GM21367 (cell line): ENCODE results near the gene ZNF485.
"Not testable (repeated sequence)": the region's sequence is repeated elsewhere in the genome, so short reads cannot be mapped to it uniquely, and the experiment has no call there.

Experiments
- ATAC-seq: cut with Tn5 transposase; IDR thresholded peaks from one replicate; pipeline ENCODE4 v1.9.1; 2021; ENCODE audit not compliant: unreplicated experiment

The ZNF485 gene

GRCh38 chr10:43601576-43601975 is 4.7 kb upstream of the ZNF485 start:
- not testable (repeated sequence) for ATAC-seq

- peak; percentile 11 for ATAC-seq
Measured at GRCh38 chr10:43605850-43606322, 352 bp upstream of the ZNF485 start.

- ATAC-seq, result no peak
Measured at GRCh38 chr10:43607199-43607573, 948 bp downstream of the ZNF485 start.

- no peak for ATAC-seq
Measured at GRCh38 chr10:43610636-43611035, 4.4 kb downstream of the ZNF485 start.

GRCh38 chr10:43616697-43617370 is 10.6 kb downstream of the ZNF485 start:
- ATAC-seq, result no peak

- ATAC-seq, result no peak
Measured at GRCh38 chr10:43619368-43619767, 13.1 kb downstream of the ZNF485 start.

GRCh38 chr10:43622038-43622437 is 15.8 kb downstream of the ZNF485 start:
- ATAC-seq, result no peak

- no peak for ATAC-seq
Measured at GRCh38 chr10:43623351-43623750, 17.1 kb downstream of the ZNF485 start.

GRCh38 chr10:43627942-43628341 is 21.7 kb downstream of the ZNF485 start:
- ATAC-seq, result no peak

GRCh38 chr10:43628956-43629355 is 22.7 kb downstream of the ZNF485 start:
- ATAC-seq, result no peak

GRCh38 chr10:43635816-43636215 is 29.6 kb downstream of the ZNF485 start:
- ATAC-seq, result not testable (repeated sequence)

- no peak for ATAC-seq
Measured at GRCh38 chr10:43640603-43641002, 34.4 kb downstream of the ZNF485 start.

- ATAC-seq, result no peak
Measured at GRCh38 chr10:43644252-43644651, 38.0 kb downstream of the ZNF485 start.

- no peak for ATAC-seq
Measured at GRCh38 chr10:43645866-43646265, 39.6 kb downstream of the ZNF485 start.

- no peak for ATAC-seq
Measured at GRCh38 chr10:43647576-43647975, 41.3 kb downstream of the ZNF485 start.

GRCh38 chr10:43648095-43648397 is 41.8 kb downstream of the ZNF485 start:
- ATAC-seq, result no peak

- peak; percentile 99 for ATAC-seq
Measured at GRCh38 chr10:43648398-43649184, 42.4 kb downstream of the ZNF485 start, which contains the start of gene ZNF32. TSS of gene ZNF32 (minus strand) at chr10:43648881. CDS start at chr10:43646133, 2,748 bp downstream.

GRCh38 chr10:43649185-43649523 is 42.9 kb downstream of the ZNF485 start:
- ATAC-seq, result no peak

GRCh38 chr10:43653746-43654145 is 47.5 kb downstream of the ZNF485 start:
- ATAC-seq, result no peak

GRCh38 chr10:43655311-43655710 is 49.1 kb downstream of the ZNF485 start:
- no peak for ATAC-seq

- no peak for ATAC-seq
Measured at GRCh38 chr10:43658227-43658626, 52.0 kb downstream of the ZNF485 start.

GRCh38 chr10:43665054-43665453 is 58.8 kb downstream of the ZNF485 start:
- ATAC-seq, result no peak

GRCh38 chr10:43666552-43666951 is 60.3 kb downstream of the ZNF485 start:
- ATAC-seq, result no peak
